ENCODE measurements around the gene GEN1.

Gene GEN1

DNA sequence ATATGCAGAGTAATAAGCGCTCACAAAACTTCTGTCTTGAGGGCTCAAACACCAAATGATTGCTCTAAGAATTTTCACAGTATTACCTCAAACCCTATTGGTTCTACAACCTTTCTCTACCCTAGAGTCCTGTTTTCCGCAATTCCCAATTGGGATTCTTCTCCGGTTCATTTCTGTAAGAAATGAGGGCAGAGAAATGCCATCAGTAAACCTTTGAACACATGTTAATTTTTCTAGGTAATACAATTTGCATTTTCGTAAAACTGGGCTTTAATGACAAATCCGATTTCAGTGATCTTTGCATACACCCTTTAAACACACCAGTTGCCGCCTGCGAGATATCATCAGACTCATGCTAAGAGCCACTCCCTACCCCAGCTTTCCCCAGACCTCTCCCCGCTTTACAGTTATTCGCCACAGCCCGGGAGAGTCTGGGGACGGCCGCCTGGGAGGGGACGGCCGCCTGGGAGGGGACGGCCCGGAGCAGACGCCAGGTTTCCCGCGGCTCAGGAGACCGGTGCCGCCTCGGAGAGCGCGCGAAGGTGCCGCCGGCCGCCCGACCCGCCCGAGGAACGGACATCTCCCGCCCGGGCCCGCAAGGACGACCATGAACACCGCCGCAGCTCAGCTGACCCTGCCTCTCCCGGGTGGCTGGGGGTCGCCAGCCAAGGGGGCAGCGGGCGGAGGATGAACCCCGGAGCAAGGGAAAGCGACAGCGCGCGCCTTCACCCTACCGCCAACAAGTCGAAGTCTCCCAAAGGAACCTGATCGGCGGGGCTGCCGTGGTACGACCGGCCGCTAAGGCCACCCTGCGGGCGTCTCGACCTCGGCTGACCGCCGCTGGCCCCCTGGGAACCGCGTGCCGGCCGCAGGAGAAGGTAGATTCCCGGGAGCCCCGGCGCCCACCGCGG lies 791 bp upstream of the GEN1 start:
- DNase-seq (ENCODE audit: low read depth) = peak; percentile 9

DNA sequence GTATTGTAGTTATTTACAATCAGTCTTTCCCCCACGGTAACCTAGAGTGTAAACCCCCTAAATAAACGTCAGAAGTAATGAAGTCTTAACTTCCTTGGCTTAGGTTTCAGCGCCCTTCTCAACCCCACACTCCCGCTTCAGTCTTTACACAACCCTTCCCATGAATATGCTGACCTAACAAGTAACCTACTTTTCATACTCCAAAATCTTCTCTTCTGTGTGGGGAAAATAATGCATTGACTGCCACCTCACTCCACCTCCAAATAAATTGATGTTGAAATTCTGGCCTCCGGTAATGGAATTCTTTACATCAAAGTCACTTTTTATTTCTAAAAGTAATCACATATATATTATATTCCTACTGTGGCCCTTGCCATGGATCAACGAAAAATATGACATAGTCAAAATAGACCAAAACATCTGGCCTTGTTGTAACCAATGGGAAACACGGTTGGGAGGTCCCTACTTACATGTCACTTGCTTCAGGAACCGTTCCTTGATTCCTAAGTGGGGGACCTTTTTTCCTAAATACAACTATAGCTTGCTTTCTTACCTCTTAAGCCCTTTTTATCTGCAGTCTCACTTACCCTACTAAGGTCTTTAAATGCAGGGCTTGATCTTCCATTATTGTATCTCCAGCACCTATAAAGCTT lies 961 bp downstream of the GEN1 start:
- DNase-seq (ENCODE audit: low read depth) = no peak

- DNase-seq (ENCODE audit: low read depth) = no peak
Measured at GRCh38 chr2:17756668-17757067, 2.7 kb downstream of the GEN1 start.

GRCh38 chr2:17757321-17757720 lies 3.4 kb downstream of the GEN1 start:
- DNase-seq (ENCODE audit: low read depth) = no peak

- DNase-seq (ENCODE audit: low read depth) = no peak
Measured at GRCh38 chr2:17758118-17758517, 4.2 kb downstream of the GEN1 start.

GRCh38 chr2:17759805-17760204 lies 5.9 kb downstream of the GEN1 start:
- peak; percentile 32 for DNase-seq (ENCODE audit: low read depth)

GRCh38 chr2:17762451-17762850 lies 8.5 kb downstream of the GEN1 start:
- no peak for DNase-seq (ENCODE audit: low read depth)

DNA sequence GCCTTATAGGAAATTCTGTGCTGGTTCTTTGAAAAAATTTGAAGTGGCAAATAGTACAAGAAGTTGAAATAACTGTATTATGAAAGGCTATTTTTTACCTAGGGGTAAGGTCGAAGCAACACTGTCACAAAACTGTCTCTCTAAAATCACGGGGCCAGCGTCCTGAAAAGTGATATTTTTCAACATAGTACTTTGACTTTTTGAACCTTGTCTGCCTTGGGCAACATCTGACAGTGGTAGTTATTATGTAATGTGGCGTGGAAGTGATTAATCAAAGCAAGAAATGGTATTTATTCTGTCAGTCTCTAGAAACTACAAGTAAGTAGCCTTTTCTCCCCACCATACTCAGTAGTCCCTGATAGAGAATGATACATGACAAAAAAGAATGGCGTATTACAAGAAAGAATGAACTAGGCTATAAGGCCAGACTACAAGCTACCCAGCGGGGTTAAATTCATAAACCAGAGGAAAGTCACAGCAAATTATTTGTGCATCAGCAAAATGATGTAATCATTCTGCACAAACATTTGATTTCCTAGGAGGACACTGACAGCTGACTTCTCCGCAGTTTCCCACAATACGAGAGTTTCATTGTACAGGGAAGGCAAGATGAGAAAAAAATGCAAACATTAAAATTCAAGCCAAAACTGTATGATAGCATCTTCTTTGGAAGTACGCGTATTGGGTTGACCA lies 9.8 kb downstream of the GEN1 start:
- no peak for DNase-seq (ENCODE audit: low read depth)

DNA sequence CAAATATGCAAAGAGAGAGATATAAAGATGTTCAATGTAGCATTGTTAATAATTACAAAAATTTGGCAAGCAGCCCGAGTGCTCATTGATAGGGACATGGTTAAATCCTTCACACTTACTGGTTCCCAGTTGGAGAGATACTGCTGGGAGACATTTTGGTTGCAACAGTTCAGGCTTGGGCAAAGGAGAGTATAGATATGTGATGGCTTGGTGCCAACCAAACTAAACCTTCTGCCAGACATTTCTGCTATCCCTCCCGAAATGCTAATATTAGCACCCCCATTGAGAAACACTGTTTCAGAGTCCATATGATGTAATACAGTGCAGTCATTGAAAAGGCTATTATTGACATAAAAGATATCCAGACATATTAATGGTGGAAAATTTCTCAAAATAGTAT lies 11.5 kb downstream of the GEN1 start:
- no peak for DNase-seq (ENCODE audit: low read depth)

GRCh38 chr2:17768894-17769293 lies 15.0 kb downstream of the GEN1 start:
- no peak for DNase-seq (ENCODE audit: low read depth)

GRCh38 chr2:17771956-17772355 lies 18.0 kb downstream of the GEN1 start:
- DNase-seq (ENCODE audit: low read depth) = no peak

GRCh38 chr2:17772532-17772931 lies 18.6 kb downstream of the GEN1 start:
- DNase-seq (ENCODE audit: low read depth) = no peak

- DNase-seq (ENCODE audit: low read depth) = no peak
Measured at GRCh38 chr2:17780546-17780945, 26.6 kb downstream of the GEN1 start.

- no peak for DNase-seq (ENCODE audit: low read depth)
Measured at GRCh38 chr2:17781482-17781881, 27.5 kb downstream of the GEN1 start.

DNA sequence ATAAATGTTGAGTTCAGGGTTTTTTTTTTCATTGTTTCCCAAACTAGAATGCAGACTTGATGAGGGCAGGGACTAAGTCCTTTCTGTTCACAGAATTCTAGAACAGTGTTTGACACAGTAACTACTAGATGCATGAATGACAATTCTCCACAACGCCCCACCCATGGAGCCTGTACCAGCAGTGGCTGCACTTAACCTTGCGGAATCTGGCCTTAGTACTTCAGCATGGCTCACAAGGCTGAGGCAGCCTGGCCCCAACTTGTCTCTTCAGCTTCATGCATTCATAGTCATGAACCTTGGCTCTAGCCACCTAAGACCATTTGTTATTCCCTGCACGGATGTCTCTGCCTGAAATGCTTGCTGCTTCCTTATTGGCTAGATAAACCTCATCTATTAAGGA lies 32.8 kb downstream of the GEN1 start:
- DNase-seq (ENCODE audit: low read depth) = no peak

DNA sequence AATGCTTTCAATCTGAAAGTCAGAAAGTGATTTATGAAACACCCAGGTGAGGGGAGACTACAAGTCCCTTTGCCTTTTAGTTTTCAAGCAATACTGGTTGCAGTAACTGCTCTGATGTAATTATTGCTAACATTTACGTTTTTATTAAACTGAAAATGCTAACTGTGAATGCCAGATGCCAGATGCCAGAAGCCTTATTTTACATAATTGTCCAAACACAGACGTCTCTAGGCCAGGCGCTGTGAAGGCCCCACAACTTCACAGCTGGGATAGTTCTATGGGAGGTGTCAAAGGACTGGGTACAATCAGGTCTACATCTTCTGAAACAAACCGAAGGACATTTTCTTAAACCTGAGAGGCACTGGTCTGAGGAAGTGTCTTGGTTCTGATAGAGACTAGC lies 34.8 kb downstream of the GEN1 start:
- DNase-seq (ENCODE audit: low read depth) = no peak

DNA sequence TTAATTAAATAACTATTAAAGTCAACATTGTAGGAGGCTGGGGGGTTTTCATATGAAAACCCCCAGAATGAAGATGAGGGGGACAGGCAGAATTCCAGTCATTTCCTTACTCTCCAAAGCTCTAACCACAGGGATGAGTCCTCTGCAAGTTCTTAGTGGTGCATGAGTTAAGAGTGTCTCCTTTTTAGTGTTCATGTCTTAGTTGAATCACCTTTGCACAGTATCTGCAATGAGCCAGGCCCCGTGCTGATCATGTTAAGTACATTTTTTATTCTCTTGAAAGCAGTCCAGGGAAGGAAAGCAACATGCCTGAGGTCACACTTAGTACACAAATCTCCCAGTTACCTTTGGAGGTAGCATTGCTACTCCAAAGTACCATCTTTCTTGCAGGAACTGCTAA lies 36.6 kb downstream of the GEN1 start:
- DNase-seq (ENCODE audit: low read depth) = no peak

DNA sequence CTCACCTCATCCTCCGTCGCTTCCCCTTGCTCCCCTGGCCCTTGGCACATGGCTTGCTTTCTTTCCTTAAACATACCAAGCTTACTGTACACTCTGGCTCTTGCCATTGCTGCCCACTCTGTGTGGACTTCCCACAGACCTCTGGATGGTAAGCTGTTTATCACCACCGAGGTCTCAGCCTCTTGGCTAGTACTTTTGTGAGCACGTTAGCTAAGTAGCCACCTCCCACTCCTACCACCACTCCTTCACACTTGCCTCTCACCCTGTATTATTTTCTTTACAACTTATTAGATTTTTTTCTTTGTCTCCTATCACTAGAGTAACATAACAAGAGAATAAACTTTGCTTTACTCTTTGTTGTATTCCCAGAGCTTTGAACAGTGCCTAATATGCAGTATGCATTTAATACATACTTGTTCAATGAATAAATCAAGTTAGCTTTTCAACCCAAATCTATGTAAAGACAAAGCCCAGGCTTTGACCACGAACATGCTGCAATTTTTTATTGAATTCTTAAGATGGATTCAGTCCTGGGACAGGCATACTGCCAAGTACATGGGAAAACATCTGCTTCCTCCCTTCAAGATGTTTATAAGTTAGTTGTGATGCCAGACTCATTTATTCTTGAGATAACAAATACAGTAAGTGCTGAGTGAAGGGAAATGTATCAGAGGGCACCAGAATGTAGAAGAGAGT lies 37.3 kb downstream of the GEN1 start:
- DNase-seq (ENCODE audit: low read depth) = no peak

DNA sequence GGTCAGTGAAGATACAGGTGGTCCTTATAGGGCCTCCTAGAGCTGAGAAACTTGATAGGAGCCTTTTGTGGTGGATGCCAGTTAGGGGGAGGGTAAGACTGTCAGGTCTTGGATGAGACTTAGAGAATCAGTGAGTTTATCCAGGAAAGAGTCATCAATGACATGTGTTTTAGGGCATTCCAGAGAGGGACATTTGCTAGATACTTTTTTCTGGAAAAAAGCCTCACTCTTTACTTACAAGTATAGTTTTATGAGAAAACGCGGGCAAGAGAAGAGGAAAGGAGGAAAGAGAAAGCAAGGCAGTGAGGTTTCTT lies 37.8 kb downstream of the GEN1 start:
- no peak for DNase-seq (ENCODE audit: low read depth)

GRCh38 chr2:17792515-17792914 lies 38.6 kb downstream of the GEN1 start:
- no peak for DNase-seq (ENCODE audit: low read depth)

DNA sequence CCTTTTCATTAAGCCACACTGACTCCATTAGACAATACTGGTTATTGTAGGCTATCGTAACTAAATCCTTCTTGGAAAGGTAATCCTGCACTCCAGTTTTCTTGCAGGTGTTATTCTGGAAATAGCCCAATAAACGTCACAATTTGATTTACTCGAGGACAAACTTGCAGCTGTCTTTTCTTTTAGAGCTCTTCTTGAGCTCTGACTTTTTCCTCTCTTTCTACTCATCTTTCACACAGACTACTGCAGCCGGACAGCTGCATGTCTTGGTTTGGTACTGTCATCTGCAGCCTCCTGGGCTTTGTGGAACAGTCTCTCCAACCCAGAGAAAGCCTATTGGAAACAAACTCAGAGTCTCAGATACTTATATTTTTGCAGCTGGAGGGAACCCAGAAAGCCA lies 39.4 kb downstream of the GEN1 start:
- DNase-seq (ENCODE audit: low read depth) = no peak

DNA sequence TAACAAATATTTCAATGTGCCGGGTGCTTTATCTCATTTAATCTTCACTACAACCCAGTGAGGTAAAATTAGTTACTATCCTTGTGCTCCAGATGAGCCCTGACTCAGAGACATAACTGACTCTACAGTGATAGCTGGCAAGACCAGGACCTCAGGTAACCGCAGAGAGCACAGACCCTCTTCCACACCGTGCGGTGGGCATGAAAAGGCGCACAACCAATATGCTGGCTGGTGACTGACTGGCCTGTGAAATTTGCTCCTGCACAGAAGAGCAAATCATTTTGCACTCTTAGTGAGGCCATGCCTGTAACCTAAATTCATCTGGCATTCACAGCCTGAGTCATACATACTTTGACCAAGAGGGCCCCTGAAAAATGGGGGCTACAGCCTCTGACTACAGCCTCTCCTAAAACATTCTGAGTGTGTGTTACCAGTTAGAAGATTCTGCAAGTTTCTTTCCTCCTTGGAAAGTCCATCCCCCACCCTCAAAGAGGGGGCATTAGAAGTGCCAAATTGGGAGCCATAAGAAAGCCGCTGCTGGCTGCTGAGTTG lies 39.9 kb downstream of the GEN1 start:
- DNase-seq (ENCODE audit: low read depth) = no peak
